GM12878 (cell line): Measurements from ENCODE around the gene CPSF4L. TPM values are rescaled to one million over a fixed set of nuclear protein-coding genes. Genes with fewer than 3 reads are reported as not detected.
A peak's percentile ranks its signal among the peaks of the same experiment; 100 is the strongest.

Source experiments
- ATAC-seq: fragments of 200-7000 bp; cut with Tn5 transposase; 3 replicates; pipeline ENCODE4 v1.9.1; 2020; ENCODE audit warnings: mild to moderate bottlenecking, moderate library complexity
- Bru-seq: library from RNA; stranded (reverse); fragments of 400-500 nt; gene quantifications from one replicate; lab custom pipeline; 2021; lab: Mats Ljungman, UMichigan
- BruChase-seq, 2 experiments: library from RNA; stranded (reverse); fragments of 400-500 nt; gene quantifications; one replicate each; lab custom pipeline; 2021; lab: Mats Ljungman, UMichigan
- BruUV-seq: library from RNA; stranded (reverse); fragments of 400-500 nt; replicated peaks from 2 replicates; lab custom pipeline; 2021; lab: Mats Ljungman, UMichigan
- CTCF ChIA-PET: fragments of 300-600 bp; sonication (Branson Sonifier 250); formaldehyde crosslinking; extraction: SDS; loops from one replicate; lab custom pipeline; 2021; ENCODE audit warnings: inconsistent platforms; lab: Yijun Ruan, JAX
- POLR2A ChIA-PET: fragments of 350-600 bp; formaldehyde crosslinking; extraction: SDS; loops from one replicate; lab custom pipeline; 2021; ENCODE audit warnings: inconsistent platforms; lab: Charles Lee
- RAD21 ChIA-PET: fragments of 300-600 bp; sonication (Branson Sonifier 250); formaldehyde crosslinking; loops from one replicate; lab custom pipeline; 2023; ENCODE audit warnings: antibody characterized with exemption; ENCODE audit not compliant: unreplicated experiment; lab: Charles Lee
- SMC1A ChIA-PET: fragments of 300-600 bp; sonication (Branson Sonifier 250); formaldehyde crosslinking; loops from one replicate; lab custom pipeline; 2023; ENCODE audit not compliant: unreplicated experiment, uncharacterized antibody; lab: Charles Lee
- DNase-seq: peaks from one replicate; pipeline ENCODE4 v3.0.0-alpha.2; 2011; ENCODE audit warnings: low read depth, low spot score
- FAIRE-seq: peaks from 3 replicates; lab custom pipeline; 2011; peaks lifted over from hg19 to GRCh38; lab: Jason Lieb, UNC
- H2AFZ ChIP-seq: 2 replicates; pipeline ENCODE4 v1.6.0; 2011; ENCODE audit warnings: low read depth, low read length, control low read depth; ENCODE audit not compliant: control insufficient read depth
- H3K27ac ChIP-seq: 2 replicates; pipeline ENCODE4 v1.5.1; 2011; ENCODE audit warnings: control low read depth; ENCODE audit not compliant: control insufficient read depth, insufficient read depth
- H3K27me3 ChIP-seq, 2 experiments: replicated peaks in 1 of 2; 2 replicates each; pipeline versions ENCODE4 v1.6.0 to v1.6.1; 2011; ENCODE audit warnings: low read length in 1 of 2; ENCODE audit not compliant: control insufficient read depth in 2 of 2, insufficient read depth in 2 of 2
- H3K36me3 ChIP-seq, 2 experiments: 2 replicates each; pipeline ENCODE4 v1.5.1; 2011; ENCODE audit warnings: low read length in 1 of 2; ENCODE audit not compliant: control insufficient read depth in 2 of 2, insufficient read depth in 2 of 2
- H3K4me1 ChIP-seq: 2 replicates; pipeline ENCODE4 v1.6.1; 2011; ENCODE audit warnings: mild to moderate bottlenecking, low read length, moderate library complexity, mixed read lengths; ENCODE audit not compliant: control insufficient read depth, insufficient read depth
- H3K4me2 ChIP-seq: 2 replicates; pipeline ENCODE4 v1.6.0; 2011; ENCODE audit warnings: control low read depth; ENCODE audit not compliant: control insufficient read depth, insufficient read depth
- H3K4me3 ChIP-seq: fragments of 200-600 bp; sonication (generic); 2 replicates; pipeline ENCODE4 v1.5.1; 2016
- H3K79me2 ChIP-seq: 2 replicates; pipeline ENCODE4 v1.6.0; 2011; ENCODE audit warnings: low read length; ENCODE audit not compliant: control insufficient read depth, insufficient read depth
- H3K9ac ChIP-seq: 2 replicates; pipeline ENCODE4 v1.8.0; 2011; ENCODE audit warnings: low read length, control low read depth, mixed read lengths; ENCODE audit not compliant: control insufficient read depth, insufficient read depth
- H3K9me3 ChIP-seq: replicated peaks from 3 replicates; pipeline ENCODE4 v1.5.1; 2011; ENCODE audit warnings: mild to moderate bottlenecking, low read length; ENCODE audit not compliant: control insufficient read depth, insufficient read depth
- H4K20me1 ChIP-seq: 2 replicates; pipeline ENCODE4 v1.6.0; 2011; ENCODE audit not compliant: control insufficient read depth, insufficient read depth
- ATF7 ChIP-seq: fragments of 450-650 bp; IDR thresholded peaks from 2 replicates; pipeline ENCODE4 v1.6.1; 2016; ENCODE audit warnings: low read depth, mild to moderate bottlenecking
- BHLHE40 ChIP-seq, 2 experiments: fragments of 450-650 bp in 1 of 2; IDR thresholded peaks; 2 replicates each; pipeline ENCODE4 v1.6.1; 2011 to 2017; ENCODE audit warnings: low read depth in 2 of 2, borderline replicate concordance in 1 of 2, improper control_type of control experiment in 1 of 2, low read length in 1 of 2, mild to moderate bottlenecking in 1 of 2
- CBX3 ChIP-seq: fragments of 200-600 bp; sonication (generic); IDR thresholded peaks from 2 replicates; pipeline ENCODE4 v1.6.1; 2016; ENCODE audit warnings: low read depth, borderline replicate concordance
- HCFC1 ChIP-seq: fragments of 150-350 bp; IDR thresholded peaks from 2 replicates; pipeline ENCODE4 v1.6.1; 2014; ENCODE audit warnings: low read length
- IRF4 ChIP-seq: IDR thresholded peaks from 2 replicates; pipeline ENCODE4 v1.6.1; 2011; ENCODE audit warnings: low read depth, low read length
- KAT2A ChIP-seq: conservative IDR thresholded peaks from 2 replicates; pipeline ENCODE4 v1.6.1; 2011; ENCODE audit warnings: low read depth, low read length; ENCODE audit not compliant: control insufficient read depth
- NBN ChIP-seq: fragments of 450-650 bp; IDR thresholded peaks from 2 replicates; pipeline ENCODE4 v1.6.1; 2016
- NRF1 ChIP-seq: conservative IDR thresholded peaks from 2 replicates; pipeline ENCODE4 v1.6.1; 2011; ENCODE audit warnings: mild to moderate bottlenecking, low read depth, low read length, improper control_type of control experiment
- SRF ChIP-seq, 2 experiments: IDR thresholded peaks; 2 replicates each; pipeline ENCODE4 v1.6.1; 2011; ENCODE audit warnings: low read depth in 2 of 2, low read length in 2 of 2, mild to moderate bottlenecking in 1 of 2, moderate library complexity in 1 of 2
- STAT3 ChIP-seq: IDR thresholded peaks from 2 replicates; pipeline ENCODE4 v1.6.1; 2011; ENCODE audit warnings: low read depth, low read length, improper control_type of control experiment
- YBX1 ChIP-seq: fragments of 450-650 bp; IDR thresholded peaks from 2 replicates; pipeline ENCODE4 v1.6.1; 2016; ENCODE audit warnings: antibody characterized with exemption
- ZNF384 ChIP-seq: IDR thresholded peaks from 2 replicates; pipeline ENCODE4 v1.6.1; 2012; ENCODE audit warnings: low read depth, mild to moderate bottlenecking, low read length, improper control_type of control experiment, borderline replicate concordance
- WGBS: methylation state at CpG from one replicate; pipeline ENCODE4 v1.1.6; 2016; ENCODE audit warnings: low lambda C conversion rate; ENCODE audit not compliant: insufficient replicate concordance, insufficient coverage; ENCODE audit errors: missing lambda C conversion rate; 5-methylcytosine and 5-hydroxymethylcytosine counted together
- in situ Hi-C: fragments of 300-500 bp; cut with MboI; formaldehyde crosslinking; loops from 9 replicates; pipeline ENCODE4 v1.14.3; 2018; ENCODE audit warnings: mixed read lengths
- intact Hi-C: fragments of 100-400 bp; cut with micrococcal nuclease; formaldehyde crosslinking; loops from one replicate; pipeline ENCODE4 v1.14.2; 2022; ENCODE audit not compliant: unreplicated experiment
- long read RNA-seq, 2 experiments: library from polyadenylated mRNA; unstranded; transcript quantifications; one replicate each; pipeline ENCODE4 v2.0.0, GENCODE V29; 2019 to 2020
- polyA minus RNA-seq, 3 experiments: library from RNA; depleted of rRNA, polyadenylated mRNA; stranded (reverse); fragments of >200 nt; gene quantifications; 2 replicates each; pipeline ENCODE4 v1.2.3, GENCODE V29; 2011
- polyA plus RNA-seq, 11 experiments: library from polyadenylated mRNA; depleted of rRNA in 4 of 11; unstranded in 6 of 11; stranded (reverse) in 5 of 11; fragments of >200 nt; fragmentation: Nextera tagmentation in 4 of 11; fragmentation: Illumina TruSeq in 1 of 11; extraction: Ambion mirVana in 4 of 11; extraction: Trizol in 1 of 11; gene quantifications; 1 replicate in 1 of 11; 2 replicates in 10 of 11; pipeline versions ENCODE4 v1.2.1 to v1.2.3, GENCODE V29; 2011 to 2016; ENCODE audit warnings: inconsistent platforms in 2 of 11, missing spikeins in 2 of 11, low read depth in 1 of 11
- total RNA-seq, 4 experiments: library from RNA; depleted of rRNA in 3 of 4; stranded (reverse); fragments of >200 nt in 3 of 4; fragmentation: Illumina TruSeq in 1 of 4; extraction: Trizol in 1 of 4; gene quantifications; 2 replicates each; pipeline versions ENCODE4 v1.2.1 to v1.2.3, GENCODE V29; 2013 to 2021
- TF ChIP-seq, protein P1 (sequence below): IDR thresholded peaks from 2 replicates; pipeline ENCODE4 v1.6.1; 2011; ENCODE audit warnings: low read depth, low read length, improper control_type of control experiment, borderline replicate concordance
- TF ChIP-seq, protein P2 (sequence below): IDR thresholded peaks from 2 replicates; pipeline ENCODE4 v1.6.1; 2012; ENCODE audit warnings: low read depth, low read length, improper control_type of control experiment

Gene CPSF4L
- total RNA-seq (2013; cell fraction: nucleolus; rRNA removed) = not detected in 2 replicates
- total RNA-seq (2014; rRNA removed) = not detected in 2 replicates
- not detected in 2 replicates for total RNA-seq (2014; rRNA removed; fragmentation: Illumina TruSeq; extraction: Trizol)
- not detected in 2 replicates for total RNA-seq (2021)
- not detected for polyA plus RNA-seq (2011; ENCODE audit: low read depth)
- polyA plus RNA-seq (2011; rRNA removed) = not detected in 2 replicates
- polyA plus RNA-seq (2011; cell fraction: cytosol; rRNA removed) = 0.15 TPM in 1 of 2 replicates, not detected in the other
- polyA plus RNA-seq (2011; cell fraction: nucleus; rRNA removed) = not detected in 2 replicates
- not detected in 2 replicates for polyA plus RNA-seq (2012)
- polyA plus RNA-seq (2014; fragmentation: Illumina TruSeq; extraction: Trizol) = not detected in 2 replicates
- not detected for polyA plus RNA-seq (2014; fragmentation: Nextera tagmentation; extraction: Ambion mirVana)
- not detected in 2 replicates for polyA plus RNA-seq (2014; rRNA removed)
- polyA plus RNA-seq (2016; fragmentation: Nextera tagmentation; extraction: Ambion mirVana) = not detected
- not detected in 2 replicates for polyA minus RNA-seq (2011; rRNA and poly(A)+ RNA removed)
- not detected in 2 replicates for polyA minus RNA-seq (2011; cell fraction: cytosol; rRNA and poly(A)+ RNA removed)
- not detected in 2 replicates for polyA minus RNA-seq (2011; cell fraction: nucleus; rRNA and poly(A)+ RNA removed)
- percentile 32 among the genes with signal in this experiment for Bru-seq, nascent RNA
- BruChase-seq, experiment 1, labeled RNA remaining after a 6-hour chase = percentile 41 among the genes with signal in this experiment
- BruChase-seq, experiment 2, labeled RNA remaining after a 2-hour chase = percentile 39 among the genes with signal in this experiment
- long read RNA-seq, experiment 1 = 0 reads
- long read RNA-seq, experiment 2 = 0 reads

- WGBS = 77% methylated on average over 9 of the region's 9 CpGs
- no peak for FAIRE-seq
- no peak within 1 kb of the TSS for H3K4me2 ChIP-seq
- no TSS peak for BruUV-seq
- no peaks in the 10 kb centered on the region for H3K4me1 ChIP-seq
- no peak within 1 kb of the TSS for H3K4me3 ChIP-seq
- H3K36me3 ChIP-seq = no peaks in the 10 kb centered on the region
- in situ Hi-C loops = no loop called here
- ChIA-PET CTCF (interaction anchor here (1.4 to 6.0 kb wide), 4 partner anchors 9 to 533 kb away, joined by 3 to 66 read pairs (median 4); no protein-coding TSS in a partner anchor), SMC1A (interaction anchor here (1.2 to 2.2 kb wide), 3 partner anchors 9 to 108 kb away, joined by 4 to 11 read pairs (median 7); no protein-coding TSS in a partner anchor), POLR2A (no interaction called here)
- intact Hi-C loops = no loop called here
- no peaks in the 10 kb centered on the region for H4K20me1 ChIP-seq
- no peak within 1 kb of the TSS for H3K27ac ChIP-seq
- H3K79me2 ChIP-seq = no peaks in the 10 kb centered on the region
- no peaks in the 10 kb centered on the region for H3K27me3 ChIP-seq
- no peaks in the 10 kb centered on the region for H3K9me3 ChIP-seq
- DNase-seq = no peak
- no peak within 1 kb of the TSS for H3K9ac ChIP-seq
- ATAC-seq = no peak
- no peak within 1 kb of the TSS for H2AFZ ChIP-seq
- TF ChIP-seq, protein P1, sequence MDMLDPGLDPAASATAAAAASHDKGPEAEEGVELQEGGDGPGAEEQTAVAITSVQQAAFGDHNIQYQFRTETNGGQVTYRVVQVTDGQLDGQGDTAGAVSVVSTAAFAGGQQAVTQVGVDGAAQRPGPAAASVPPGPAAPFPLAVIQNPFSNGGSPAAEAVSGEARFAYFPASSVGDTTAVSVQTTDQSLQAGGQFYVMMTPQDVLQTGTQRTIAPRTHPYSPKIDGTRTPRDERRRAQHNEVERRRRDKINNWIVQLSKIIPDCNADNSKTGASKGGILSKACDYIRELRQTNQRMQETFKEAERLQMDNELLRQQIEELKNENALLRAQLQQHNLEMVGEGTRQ = no peak
- TF ChIP-seq ATF7 (no peak), ZNF384 (no peak), YBX1 (no peak), HCFC1 (no peak), BHLHE40 (IDR thresholded peaks at IDR 0.05; ENCODE audit: borderline replicate concordance in 1 of 2, low read depth in 2 of 2, low read length in 1 of 2) (no peak), SRF (IDR thresholded peaks at IDR 0.05; ENCODE audit: low read depth in 2 of 2, low read length in 2 of 2) (no peak), IRF4 (no peak), STAT3 (no peak), NRF1 (no peak), CBX3 (no peak), KAT2A (no peak), NBN (no peak)
- TF ChIP-seq, protein P2, sequence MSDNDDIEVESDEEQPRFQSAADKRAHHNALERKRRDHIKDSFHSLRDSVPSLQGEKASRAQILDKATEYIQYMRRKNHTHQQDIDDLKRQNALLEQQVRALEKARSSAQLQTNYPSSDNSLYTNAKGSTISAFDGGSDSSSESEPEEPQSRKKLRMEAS = no peak
- TF ChIP-seq, all 136 proteins: peak for 0
- RAD21 ChIA-PET = interaction anchor here (1.3 to 11.2 kb wide), 2 partner anchors 49 to 108 kb away, joined by 4 to 218 read pairs; no protein-coding TSS in a partner anchor
Observed at GRCh38 chr17:73261617-73261951, at the start of gene CPSF4L. Gene CPSF4L (minus strand): TSS chr17:73261880. CDS start chr17:73261818, 62 bp downstream.
